Measurements from ENCODE around the gene ACSF2.

ACSF2 gene

DNA sequence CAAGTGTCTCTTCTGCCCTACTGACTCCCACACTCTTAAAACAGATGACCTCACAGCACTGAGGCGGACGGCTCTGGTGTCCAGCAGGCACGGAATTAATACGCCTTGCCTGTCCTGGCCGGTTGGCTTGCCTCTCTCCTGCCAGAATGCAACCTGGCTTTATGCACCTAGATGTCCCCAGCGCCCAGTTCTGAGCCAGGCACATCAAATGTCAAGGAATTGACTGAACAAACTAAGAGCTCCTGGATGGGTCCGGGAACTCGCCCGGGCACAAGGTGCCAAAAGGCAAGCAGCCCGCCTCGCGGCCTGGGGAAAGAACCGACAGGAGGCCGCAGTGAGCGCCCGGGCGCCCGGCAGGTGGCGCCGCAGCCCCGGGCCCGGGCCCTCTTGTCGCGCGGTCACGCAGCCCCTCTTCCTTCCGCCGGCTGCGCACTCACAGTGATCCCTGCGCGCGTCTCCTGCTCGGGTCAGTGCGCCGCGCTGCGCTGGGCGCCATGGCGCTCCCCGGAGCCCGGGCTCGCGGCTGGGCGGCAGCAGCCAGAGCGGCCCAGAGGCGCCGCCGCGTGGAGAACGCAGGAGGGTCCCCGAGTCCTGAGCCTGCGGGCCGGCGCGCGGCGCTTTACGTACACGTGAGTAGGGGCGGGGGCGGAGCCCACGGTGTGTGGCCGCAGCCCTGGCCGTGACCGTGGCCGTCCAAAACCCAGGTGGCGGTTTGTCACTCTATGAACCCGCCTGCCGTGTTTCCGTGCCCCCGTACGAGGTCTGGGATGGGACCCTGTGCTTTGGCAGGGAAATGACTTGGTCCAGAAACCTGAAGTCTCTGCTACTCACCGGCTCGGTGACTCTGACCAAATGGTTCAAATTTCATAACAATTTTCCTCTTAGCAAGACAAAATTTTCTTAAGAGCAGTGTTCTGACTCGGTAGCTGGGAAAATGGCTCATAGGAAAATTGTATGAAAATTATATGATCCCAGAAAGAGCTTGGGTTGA is 52.7 kb downstream of the ACSF2 start, which contains the start of gene RSAD1:
Gene RSAD1, plus strand, starts transcription at position 470 of the 991 bp plus-strand sequence. Its CDS starts 25 bp downstream, at position 495.
- DNase-seq (ENCODE audit: low read depth in 2 of 2): peak; percentile 84 to 92
- TF ChIP-seq, protein P1, sequence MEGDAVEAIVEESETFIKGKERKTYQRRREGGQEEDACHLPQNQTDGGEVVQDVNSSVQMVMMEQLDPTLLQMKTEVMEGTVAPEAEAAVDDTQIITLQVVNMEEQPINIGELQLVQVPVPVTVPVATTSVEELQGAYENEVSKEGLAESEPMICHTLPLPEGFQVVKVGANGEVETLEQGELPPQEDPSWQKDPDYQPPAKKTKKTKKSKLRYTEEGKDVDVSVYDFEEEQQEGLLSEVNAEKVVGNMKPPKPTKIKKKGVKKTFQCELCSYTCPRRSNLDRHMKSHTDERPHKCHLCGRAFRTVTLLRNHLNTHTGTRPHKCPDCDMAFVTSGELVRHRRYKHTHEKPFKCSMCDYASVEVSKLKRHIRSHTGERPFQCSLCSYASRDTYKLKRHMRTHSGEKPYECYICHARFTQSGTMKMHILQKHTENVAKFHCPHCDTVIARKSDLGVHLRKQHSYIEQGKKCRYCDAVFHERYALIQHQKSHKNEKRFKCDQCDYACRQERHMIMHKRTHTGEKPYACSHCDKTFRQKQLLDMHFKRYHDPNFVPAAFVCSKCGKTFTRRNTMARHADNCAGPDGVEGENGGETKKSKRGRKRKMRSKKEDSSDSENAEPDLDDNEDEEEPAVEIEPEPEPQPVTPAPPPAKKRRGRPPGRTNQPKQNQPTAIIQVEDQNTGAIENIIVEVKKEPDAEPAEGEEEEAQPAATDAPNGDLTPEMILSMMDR (IDR thresholded peaks at IDR 0.05; ENCODE audit: low read depth, low read length): no peak
- peak within 1 kb of the TSS; percentile 81 to 82 for H3K4me3 ChIP-seq (replicated peaks in 1 of 2; ENCODE audit: low read depth in 2 of 2, low read length in 2 of 2)

DNA sequence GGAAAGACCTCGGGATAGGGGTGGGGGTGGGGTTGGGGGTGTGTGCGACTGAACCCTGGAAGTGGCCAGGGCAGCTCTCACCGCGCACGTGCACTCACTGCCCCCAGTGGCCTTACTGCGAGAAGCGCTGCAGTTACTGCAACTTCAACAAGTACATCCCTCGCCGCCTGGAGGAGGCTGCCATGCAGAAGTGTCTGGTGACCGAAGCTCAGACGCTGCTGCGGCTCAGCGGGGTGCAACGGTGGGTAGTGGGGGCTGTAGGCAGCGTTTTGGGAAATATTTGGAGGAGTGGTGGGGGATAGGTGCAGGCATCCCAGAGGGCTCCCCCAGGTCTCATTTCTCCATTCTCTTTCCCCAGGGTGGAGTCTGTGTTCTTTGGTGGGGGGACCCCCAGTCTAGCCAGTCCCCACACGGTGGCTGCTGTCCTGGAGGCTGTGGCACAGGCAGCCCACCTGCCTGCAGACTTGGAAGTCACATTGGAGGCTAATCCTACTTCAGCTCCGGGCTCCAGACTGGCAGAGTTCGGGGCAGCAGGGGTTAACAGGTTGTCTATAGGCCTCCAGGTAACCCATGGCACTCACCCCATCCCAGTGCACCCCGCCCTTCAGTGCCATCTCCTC is 53.6 kb downstream of the ACSF2 start:
- DNase-seq (ENCODE audit: low read depth in 2 of 2): peak; percentile 73 to 86
- peak overlapping the region; percentile 81 to 82 for H3K4me3 ChIP-seq (replicated peaks in 1 of 2; ENCODE audit: low read depth in 2 of 2, low read length in 2 of 2)
- TF ChIP-seq, protein P1 (IDR thresholded peaks at IDR 0.05; ENCODE audit: low read depth, low read length): peak; percentile 50

DNA sequence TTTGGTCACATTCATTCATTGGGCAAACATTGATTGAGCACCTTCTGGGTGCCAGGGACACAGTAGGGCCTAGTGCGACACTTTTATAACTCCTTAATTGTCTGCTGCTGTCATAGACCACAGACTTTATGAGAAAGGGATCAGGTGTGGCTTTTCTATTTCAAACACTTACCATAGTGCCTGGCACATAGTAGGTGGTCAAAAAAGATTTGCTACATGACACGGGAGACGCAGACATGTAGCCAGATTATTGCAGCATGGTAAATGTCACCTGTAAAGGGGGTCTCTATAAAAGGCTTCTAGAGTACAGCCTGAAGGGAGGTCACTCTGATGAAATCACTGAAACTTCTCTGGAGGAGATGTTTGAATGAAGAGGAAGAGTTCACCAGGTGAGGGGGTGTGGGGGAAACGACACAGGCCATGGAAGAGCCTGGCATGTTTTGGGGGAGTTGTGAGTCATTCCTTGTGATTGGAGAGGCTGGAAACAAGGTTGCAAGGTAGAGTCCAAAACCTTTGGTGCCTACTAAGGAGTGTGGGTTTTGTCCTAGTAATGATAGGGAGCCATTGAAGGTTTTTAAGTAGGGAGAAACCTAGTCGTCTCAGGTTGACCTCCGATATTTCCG is 54.2 kb downstream of the ACSF2 start:
- TF ChIP-seq, protein P1 (IDR thresholded peaks at IDR 0.05; ENCODE audit: low read depth, low read length): no peak
- H3K4me3 ChIP-seq (replicated peaks in 1 of 2; ENCODE audit: low read depth in 2 of 2, low read length in 2 of 2): no peak overlapping the region
- DNase-seq (ENCODE audit: low read depth in 2 of 2): no peak

DNA sequence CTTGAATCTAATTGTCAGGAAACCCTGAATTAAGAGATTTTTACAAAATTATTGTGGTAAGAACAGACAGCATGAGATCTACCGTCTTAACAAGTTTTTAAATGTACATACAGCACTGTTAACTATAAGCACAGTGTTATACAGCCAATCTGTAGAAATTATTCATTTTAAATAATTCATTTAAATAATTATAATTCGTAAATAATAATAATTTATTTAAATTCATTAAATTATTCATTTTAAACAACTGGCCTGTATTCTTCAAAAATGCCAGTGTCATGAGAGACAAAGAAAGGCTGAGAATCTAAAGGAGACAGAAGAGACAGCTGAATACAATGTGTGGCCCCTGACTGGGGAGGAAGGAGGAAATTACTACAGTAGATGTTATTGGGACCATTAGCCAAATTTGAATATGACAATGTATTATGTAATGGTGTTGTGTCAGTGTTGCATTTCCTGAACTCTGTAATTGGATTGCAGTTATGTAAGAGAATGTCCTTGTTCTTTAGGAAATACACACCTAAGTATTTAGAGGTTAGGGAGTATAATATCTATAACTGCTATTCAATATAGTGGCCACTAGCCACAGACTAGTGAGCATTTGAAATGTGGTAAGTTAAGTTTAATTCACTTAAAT is 55.0 kb downstream of the ACSF2 start:
- peak in 1 of 2 donors; percentile 13 for DNase-seq (ENCODE audit: low read depth in 2 of 2)
- TF ChIP-seq, protein P1 (IDR thresholded peaks at IDR 0.05; ENCODE audit: low read depth, low read length): no peak
- no peak overlapping the region for H3K4me3 ChIP-seq (replicated peaks in 1 of 2; ENCODE audit: low read depth in 2 of 2, low read length in 2 of 2)

DNA sequence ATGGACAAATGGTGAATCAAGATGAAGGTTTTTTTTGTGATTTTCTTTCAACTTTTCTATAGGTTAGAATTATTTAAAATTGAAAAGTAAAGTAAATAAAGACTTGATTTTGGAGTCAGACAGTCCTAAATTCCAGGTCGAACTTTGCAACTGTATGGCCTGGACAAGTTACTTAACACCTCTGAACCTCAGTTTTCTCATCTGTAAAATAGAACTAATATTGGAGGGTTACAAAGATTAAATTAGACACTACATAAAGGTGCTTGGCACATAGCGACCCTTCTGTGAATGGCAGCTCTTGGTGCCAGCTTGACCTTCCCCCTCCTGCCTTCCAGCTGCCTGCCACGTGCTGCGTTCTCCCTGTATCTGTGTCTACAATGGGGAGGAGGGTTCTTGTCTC is 55.6 kb downstream of the ACSF2 start:
- no peak for DNase-seq (ENCODE audit: low read depth in 2 of 2)

DNA sequence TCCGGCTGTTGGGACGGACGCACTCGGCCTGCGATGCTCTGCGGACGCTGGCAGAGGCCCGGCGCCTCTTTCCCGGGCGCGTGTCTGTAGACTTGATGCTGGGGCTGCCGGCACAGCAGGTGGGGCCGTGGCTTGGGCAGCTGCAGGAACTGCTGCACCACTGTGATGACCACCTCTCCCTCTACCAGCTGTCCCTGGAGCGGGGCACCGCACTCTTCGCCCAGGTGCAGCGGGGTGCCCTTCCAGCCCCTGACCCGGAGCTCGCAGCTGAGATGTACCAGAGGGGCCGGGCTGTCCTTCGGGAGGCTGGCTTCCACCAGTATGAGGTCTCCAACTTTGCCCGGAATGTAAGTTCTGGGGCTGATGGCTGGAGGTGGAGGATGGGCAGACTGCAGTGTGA is 56.1 kb downstream of the ACSF2 start:
- no peak for DNase-seq (ENCODE audit: low read depth in 2 of 2)
- H3K4me3 ChIP-seq (replicated peaks in 1 of 2; ENCODE audit: low read depth in 2 of 2, low read length in 2 of 2): no peak overlapping the region
- TF ChIP-seq, protein P1 (IDR thresholded peaks at IDR 0.05; ENCODE audit: low read depth, low read length): no peak

More for the DNA sequence above, 55.6 kb downstream of the ACSF2 start:
- TF ChIP-seq, protein P1 (IDR thresholded peaks at IDR 0.05; ENCODE audit: low read depth, low read length): no peak
- H3K4me3 ChIP-seq (replicated peaks in 1 of 2; ENCODE audit: low read depth in 2 of 2, low read length in 2 of 2): no peak overlapping the region

Measured in cardiac fibroblast (primary cell).